HG02588 (cell line): ENCODE results near the gene LAMC2.

Source experiments
- ATAC-seq: cut with Tn5 transposase; IDR thresholded peaks from one replicate; pipeline ENCODE4 v1.9.1; 2021; ENCODE audit warnings: mild to moderate bottlenecking, moderate library complexity; ENCODE audit not compliant: unreplicated experiment

The LAMC2 gene

GRCh38 chr1:183282101-183282855 lies 96.2 kb downstream of the LAMC2 start:
- ATAC-seq: no peak

DNA sequence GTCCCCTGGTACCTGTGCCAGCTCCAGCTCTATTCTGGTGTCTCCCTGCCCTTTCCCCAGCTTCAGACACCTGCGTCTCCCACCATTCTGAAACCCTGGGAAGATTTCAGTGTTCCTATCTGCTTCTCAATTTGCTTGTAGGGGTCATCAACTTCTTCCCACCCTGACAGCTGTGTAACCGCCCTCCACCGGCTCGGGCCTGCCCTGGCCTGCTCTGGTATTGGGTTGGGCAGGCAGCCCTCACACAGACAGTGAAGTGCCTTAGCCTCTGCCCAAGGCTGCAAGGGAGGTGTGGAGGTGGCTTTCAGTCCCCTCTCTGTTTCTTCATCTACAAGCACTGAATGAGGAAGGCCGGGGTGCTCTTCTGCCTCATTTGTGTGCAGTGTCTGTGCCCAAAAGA lies 97.2 kb downstream of the LAMC2 start:
- no peak for ATAC-seq

DNA sequence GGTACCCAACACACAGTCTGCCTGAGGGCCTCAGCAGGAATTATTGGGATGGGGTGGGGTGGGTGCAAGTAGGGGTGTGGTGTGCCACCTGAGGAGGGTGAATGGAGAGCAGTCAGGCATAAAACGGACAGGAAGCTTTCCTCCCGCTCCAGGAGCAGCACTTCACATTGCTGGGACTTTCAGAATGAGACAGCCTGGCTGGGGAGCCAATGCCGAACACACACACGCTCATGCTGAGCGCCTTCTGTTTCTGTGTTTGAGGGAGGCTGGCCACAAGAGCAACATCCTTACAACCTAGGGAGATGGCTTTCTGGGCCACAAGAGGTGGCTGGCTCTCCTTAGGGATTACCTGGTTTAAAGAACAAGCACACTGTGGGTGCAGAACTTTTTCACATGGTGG lies 98.0 kb downstream of the LAMC2 start:
- ATAC-seq: no peak

DNA sequence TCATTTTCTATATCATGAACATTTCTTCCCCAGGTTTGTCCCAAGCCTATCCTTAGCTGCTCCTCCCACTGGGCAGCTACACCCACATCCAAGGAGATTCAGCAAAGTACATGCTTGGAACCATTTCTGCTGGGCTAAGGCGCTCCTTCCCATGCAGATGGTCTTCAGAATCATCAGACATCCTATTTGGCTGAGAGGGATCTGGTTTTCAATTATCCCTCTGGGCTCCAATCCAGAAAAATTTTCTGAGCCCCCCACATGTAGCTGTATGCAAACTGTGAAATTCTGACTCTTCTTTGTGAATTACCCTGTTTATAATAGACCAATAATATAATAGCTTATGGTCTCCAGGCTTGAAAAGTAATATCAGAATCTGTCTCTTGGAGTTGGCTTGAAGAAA lies 99.2 kb downstream of the LAMC2 start:
- ATAC-seq: no peak

DNA sequence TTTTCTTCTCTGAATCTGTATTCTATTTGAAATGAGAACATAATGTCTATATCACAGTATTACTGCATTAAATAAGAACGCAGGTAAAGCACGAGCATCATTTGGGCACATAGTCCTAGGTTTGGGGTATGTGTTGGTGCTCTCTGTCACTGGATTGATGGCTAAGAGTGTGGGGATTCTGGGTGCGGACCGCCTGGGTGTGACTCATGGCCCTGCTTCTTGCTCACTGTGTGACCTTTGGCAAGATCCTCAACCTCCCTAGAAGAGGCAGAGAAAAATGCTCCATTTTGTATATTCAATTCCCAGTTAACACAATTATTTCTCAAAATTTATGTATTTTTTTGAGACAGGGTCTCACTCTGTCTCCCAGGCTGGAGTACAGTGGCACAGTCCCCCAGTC lies 99.7 kb downstream of the LAMC2 start:
- ATAC-seq: no peak

DNA sequence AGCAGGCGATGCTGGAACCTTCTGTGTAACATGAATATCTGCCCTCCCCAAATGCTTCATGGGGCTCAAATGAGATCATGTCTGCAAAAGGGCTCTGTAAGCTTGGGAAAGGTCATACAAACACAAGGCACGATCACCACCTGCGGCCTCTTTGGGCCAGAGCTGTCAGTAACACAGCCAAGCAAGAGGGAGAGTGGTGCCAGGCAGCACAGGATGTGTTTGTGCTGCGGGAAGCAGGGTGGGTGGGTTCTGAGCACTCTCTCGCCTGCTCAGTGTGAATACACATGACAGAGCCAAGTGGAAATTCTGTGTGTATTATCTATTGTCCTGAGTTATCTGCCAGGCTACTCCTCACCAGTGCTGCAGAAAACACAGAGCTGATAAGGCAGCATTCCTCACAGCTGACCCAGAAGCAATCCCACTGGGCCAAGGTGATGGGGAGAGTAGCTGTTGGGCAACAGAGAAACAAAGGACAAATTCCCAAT lies 101.2 kb downstream of the LAMC2 start:
- no peak for ATAC-seq

DNA sequence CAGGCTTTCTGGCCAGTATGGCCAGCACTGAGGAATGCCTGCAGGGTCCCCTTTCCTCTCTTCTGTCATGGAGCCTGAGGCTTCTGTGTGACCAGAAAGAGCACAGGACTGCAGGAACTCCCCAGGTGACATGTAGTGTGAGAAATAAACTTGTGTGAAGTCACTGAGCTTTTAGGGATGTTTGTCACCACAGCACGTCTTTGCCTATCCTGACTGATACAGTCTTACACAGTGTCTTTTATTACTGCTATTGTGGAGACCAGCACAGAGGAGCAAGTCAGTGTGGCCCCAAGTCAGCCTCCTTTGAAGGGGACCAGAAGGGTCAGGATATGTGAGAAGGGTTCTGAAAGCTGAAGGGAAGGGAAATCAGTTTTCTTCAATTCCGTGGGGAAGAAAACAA lies 102.5 kb downstream of the LAMC2 start:
- ATAC-seq: no peak

GRCh38 chr1:183289051-183289496 lies 103.0 kb downstream of the LAMC2 start:
- no peak for ATAC-seq

DNA sequence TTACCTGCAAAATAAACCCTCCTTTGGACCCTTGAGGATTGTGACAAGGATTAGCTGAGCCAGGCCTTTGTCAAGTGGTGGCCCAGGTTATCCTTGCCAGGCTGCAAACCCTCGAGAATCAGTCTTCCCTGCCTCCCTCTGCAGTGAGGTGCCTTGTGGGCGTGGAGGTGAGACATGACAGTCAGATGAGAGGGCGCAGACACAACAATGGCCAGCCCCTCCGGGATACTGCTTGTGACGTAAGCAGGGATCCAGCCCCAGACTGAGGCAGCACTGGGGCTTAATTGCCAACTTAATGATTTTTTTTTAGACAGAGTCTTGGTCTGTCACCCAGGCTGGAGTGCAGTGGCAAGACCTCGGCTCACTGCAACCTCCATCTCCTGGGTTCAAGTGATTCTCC lies 104.6 kb downstream of the LAMC2 start:
- ATAC-seq: no peak

DNA sequence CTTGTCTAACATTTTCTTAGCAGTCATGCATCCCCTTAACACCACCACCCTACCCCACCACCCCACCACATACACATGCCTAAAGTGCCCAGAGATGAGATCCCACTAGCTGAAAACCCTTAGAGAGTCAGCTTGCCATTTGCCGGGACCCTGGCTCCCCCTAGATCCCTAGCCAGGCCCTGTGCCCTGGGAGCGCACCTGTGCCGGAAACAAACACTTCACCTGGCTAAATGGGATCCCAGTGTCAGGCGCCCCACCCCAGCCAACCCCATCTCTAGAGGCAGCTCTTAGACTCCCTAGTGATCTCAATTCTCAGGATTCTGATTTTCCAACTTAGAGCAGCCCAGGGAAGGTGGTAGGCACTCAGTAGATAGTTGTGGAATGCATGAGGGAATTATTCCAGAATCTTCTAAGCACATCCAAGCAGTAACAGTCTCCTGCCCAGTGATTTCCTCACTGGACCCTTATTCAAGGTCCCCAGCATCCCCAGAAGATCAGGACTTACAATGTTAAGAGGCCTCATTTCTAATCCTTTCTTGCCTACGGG lies 105.2 kb downstream of the LAMC2 start:
- no peak for ATAC-seq

GRCh38 chr1:183291802-183292514 lies 105.9 kb downstream of the LAMC2 start:
- ATAC-seq: no peak

DNA sequence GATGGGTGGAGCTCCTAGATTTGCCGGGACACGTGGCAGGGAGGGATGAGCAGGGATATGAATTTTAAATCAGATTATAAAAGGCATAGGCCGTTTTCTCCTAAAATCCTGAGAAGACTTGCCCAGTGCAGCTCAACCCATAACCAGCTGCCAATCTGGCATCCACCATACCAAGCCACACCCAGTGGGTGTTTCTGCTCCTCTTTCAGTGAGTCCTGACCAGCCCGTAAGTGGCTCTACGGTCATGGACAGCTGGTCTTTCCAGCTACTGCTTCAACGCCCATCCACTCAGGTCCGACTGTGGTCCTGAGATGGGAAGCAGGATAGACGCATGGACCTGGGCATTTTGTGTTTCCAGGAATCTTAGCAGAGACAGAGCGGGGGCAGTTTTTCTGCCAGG lies 107.2 kb downstream of the LAMC2 start:
- no peak for ATAC-seq

GRCh38 chr1:183293876-183294275 lies 107.8 kb downstream of the LAMC2 start:
- no peak for ATAC-seq
